ENCODE results near the gene NSG2. TPM values are rescaled to one million over a fixed set of nuclear protein-coding genes. Genes with fewer than 3 reads are reported as not detected.

NSG2 gene
- total RNA-seq, 2 donors from 2014 or later = 2.9 TPM; not detected in 1

DNA sequence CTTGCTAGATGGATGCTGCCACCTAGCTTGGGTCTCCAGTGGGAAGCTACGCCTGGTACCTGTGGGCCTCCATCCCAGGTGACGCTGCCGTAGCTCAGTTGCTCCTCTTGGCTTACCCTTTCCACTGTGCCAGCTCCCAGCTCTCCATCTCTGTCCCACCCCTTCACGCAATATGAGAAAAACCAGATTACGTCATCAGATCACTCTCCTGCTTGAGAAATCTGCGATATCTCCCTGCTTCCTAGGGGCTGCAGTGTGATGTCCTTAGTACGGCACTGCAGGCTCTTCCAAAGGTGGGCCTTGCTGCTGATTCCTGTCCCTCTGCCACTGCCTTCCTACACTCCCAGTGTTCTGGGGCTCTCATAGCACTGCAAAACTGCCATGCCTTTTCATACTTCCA is 28.9 kb downstream of the NSG2 start:
- 95% methylated on average over 7 of the region's 7 CpGs for WGBS, 2 donors
- ATAC-seq (no peak), DNase-seq (no peak)
- Histone ChIP-seq H3K4me3 (no peak overlapping the region), H3K27ac (no peak overlapping the region), H3K27me3 (no peaks in the 10 kb centered on the region), H3K4me1 (no peaks in the 10 kb centered on the region), H3K36me3 (replicated peaks in 1 of 2; ENCODE audit: insufficient read depth in 1 of 2, low read depth in 2 of 2) (no peaks in the 10 kb centered on the region), H3K9me3 (no peaks in the 10 kb centered on the region)
- TF ChIP-seq, protein P1, sequence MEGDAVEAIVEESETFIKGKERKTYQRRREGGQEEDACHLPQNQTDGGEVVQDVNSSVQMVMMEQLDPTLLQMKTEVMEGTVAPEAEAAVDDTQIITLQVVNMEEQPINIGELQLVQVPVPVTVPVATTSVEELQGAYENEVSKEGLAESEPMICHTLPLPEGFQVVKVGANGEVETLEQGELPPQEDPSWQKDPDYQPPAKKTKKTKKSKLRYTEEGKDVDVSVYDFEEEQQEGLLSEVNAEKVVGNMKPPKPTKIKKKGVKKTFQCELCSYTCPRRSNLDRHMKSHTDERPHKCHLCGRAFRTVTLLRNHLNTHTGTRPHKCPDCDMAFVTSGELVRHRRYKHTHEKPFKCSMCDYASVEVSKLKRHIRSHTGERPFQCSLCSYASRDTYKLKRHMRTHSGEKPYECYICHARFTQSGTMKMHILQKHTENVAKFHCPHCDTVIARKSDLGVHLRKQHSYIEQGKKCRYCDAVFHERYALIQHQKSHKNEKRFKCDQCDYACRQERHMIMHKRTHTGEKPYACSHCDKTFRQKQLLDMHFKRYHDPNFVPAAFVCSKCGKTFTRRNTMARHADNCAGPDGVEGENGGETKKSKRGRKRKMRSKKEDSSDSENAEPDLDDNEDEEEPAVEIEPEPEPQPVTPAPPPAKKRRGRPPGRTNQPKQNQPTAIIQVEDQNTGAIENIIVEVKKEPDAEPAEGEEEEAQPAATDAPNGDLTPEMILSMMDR (IDR thresholded peaks at IDR 0.05) = no peak
- no peak for TF ChIP-seq POLR2A (IDR thresholded peaks at IDR 0.05)
- intact Hi-C loops (cut with DNase I) = no loop called here

DNA sequence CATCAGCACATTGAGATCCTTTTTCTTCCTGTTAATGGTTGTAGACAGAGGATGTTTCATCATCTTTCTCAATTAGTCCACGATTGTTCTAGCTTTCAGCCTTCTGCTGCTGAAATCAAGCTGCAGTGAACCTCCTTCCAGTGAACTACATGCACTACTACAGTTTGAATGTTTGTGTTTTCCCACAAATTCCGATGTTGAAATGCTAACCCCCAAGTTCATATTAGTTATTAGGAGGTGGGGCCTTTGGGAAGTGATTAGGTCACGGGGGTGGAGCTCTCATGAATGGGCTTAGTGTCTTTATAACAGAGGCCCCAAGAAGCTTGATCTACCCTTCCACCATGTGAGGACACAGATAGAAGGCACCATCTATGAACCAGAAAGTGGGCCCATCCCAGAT is 32.9 kb downstream of the NSG2 start:
- intact Hi-C loops (cut with DNase I) = no loop called here
- H3K9me3 ChIP-seq = no peaks in the 10 kb centered on the region
- H3K4me1 ChIP-seq = no peaks in the 10 kb centered on the region
- DNase-seq (no peak), ATAC-seq (no peak)
- no peak overlapping the region for H3K27ac ChIP-seq
- no peak for TF ChIP-seq POLR2A (IDR thresholded peaks at IDR 0.05)
- TF ChIP-seq, protein P1 (IDR thresholded peaks at IDR 0.05) = no peak
- no peaks in the 10 kb centered on the region for H3K27me3 ChIP-seq
- no peaks in the 10 kb centered on the region for H3K36me3 ChIP-seq (replicated peaks in 1 of 2; ENCODE audit: insufficient read depth in 1 of 2, low read depth in 2 of 2)
- H3K4me3 ChIP-seq = no peak overlapping the region
- WGBS, 2 donors = 48 to 49% methylated on average over 3 of the region's 3 CpGs

DNA sequence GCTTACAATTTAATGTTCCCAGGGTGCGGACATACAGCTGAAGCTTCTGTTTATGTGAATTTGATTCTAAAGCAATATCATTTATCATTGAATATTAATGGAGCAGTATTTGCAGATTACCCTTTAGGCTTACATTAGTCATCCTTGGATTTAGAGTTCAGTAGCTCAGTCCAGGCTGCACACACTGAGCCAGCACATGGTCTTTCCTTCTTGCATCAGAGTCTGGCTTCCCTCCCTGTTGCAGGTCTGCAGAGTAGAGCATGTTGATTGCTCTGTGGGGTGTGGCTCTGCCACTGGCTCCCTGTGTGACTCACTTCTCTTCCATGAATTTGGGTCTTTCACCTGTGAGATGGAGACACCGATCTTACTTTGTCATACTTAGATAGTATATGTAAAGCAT is 36.8 kb downstream of the NSG2 start:
- no peaks in the 10 kb centered on the region for H3K36me3 ChIP-seq (replicated peaks in 1 of 2; ENCODE audit: insufficient read depth in 1 of 2, low read depth in 2 of 2)
- no peak overlapping the region for H3K4me3 ChIP-seq
- intact Hi-C loops (cut with DNase I) = no loop called here
- WGBS, 2 donors = 89 to 96% methylated on average over 2 of the region's 2 CpGs
- H3K27ac ChIP-seq = no peak overlapping the region
- no peaks in the 10 kb centered on the region for H3K4me1 ChIP-seq
- TF ChIP-seq, protein P1 (IDR thresholded peaks at IDR 0.05) = no peak
- TF ChIP-seq POLR2A (IDR thresholded peaks at IDR 0.05) = no peak
- H3K9me3 ChIP-seq = no peaks in the 10 kb centered on the region
- ATAC-seq = no peak
- no peak for DNase-seq
- no peaks in the 10 kb centered on the region for H3K27me3 ChIP-seq

DNA sequence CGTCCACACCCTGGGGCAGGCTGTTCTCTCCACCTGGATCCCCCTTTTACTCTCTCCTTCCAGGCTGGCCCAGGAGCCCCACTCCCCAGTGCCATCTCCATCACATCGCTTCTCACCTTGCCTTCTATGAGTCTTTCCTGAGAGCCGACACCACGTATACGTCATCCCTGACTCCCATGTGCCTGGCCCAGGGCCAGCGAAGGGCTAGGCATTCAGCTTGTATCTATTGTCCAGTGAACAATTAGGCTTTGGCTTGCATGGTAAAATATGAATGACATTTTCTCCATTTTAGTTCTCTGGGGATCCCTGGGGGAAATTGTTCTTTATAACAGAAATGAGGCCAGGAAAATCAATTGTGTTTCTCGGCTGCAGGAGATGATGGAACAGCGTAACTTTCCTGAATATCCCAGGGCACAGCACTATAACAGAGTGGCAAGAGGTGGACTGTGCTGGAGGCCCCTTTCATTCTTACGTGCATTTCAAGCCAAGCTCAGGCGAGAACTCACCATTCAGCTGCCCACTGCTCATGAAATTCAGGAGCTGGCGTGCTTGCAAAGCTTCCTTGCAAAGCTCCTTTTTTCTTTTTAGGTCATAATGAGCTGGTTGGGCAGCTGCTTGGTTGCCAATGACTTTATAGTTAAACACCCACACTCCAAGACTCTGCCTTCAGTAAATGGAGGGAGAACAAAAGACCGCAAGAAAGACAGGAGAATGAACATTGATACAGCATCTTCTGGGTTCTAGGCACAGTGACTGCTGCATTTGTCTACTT is 37.7 kb downstream of the NSG2 start:
- 80 to 83% methylated on average over 12 of the region's 12 CpGs for WGBS, 2 donors
- intact Hi-C loops (cut with DNase I) = no loop called here
- no peaks in the 10 kb centered on the region for H3K36me3 ChIP-seq (replicated peaks in 1 of 2; ENCODE audit: insufficient read depth in 1 of 2, low read depth in 2 of 2)

More for the DNA sequence above, 37.7 kb downstream of the NSG2 start:
- ATAC-seq (no peak), DNase-seq (no peak)
- Histone ChIP-seq H3K4me3 (no peak overlapping the region), H3K9me3 (no peaks in the 10 kb centered on the region), H3K27ac (no peak overlapping the region), H3K27me3 (no peaks in the 10 kb centered on the region), H3K4me1 (no peaks in the 10 kb centered on the region)
- TF ChIP-seq, protein P1 (IDR thresholded peaks at IDR 0.05) = no peak
- no peak for TF ChIP-seq POLR2A (IDR thresholded peaks at IDR 0.05)
